Measurements from ENCODE around the gene MSMP.

The MSMP gene

GRCh38 chr9:35741740-35742139 is 12.3 kb downstream of the MSMP start:
- no peak for DNase-seq

- DNase-seq, result no peak
Measured at GRCh38 chr9:35740243-35740642, 13.8 kb downstream of the MSMP start.

- DNase-seq, result no peak
Measured at GRCh38 chr9:35738924-35739323, 15.2 kb downstream of the MSMP start.

- DNase-seq, result no peak
Measured at GRCh38 chr9:35738186-35738585, 15.9 kb downstream of the MSMP start.

GRCh38 chr9:35737143-35737542 is 16.9 kb downstream of the MSMP start:
- DNase-seq, result no peak

GRCh38 chr9:35736201-35736633 is 17.9 kb downstream of the MSMP start:
- DNase-seq, result peak; percentile 77

- no peak for DNase-seq
Measured at GRCh38 chr9:35734096-35734495, 20.0 kb downstream of the MSMP start.

- peak; percentile 23 for DNase-seq
Measured at GRCh38 chr9:35732800-35733541, 21.1 kb downstream of the MSMP start.

GRCh38 chr9:35732185-35732799 is 21.8 kb downstream of the MSMP start, which contains the start of the genes CREB3 and TLN1:
CREB3 (plus strand) TSS chr9:35732666; CDS start chr9:35732773, 107 bp downstream.
TLN1 (minus strand) TSS chr9:35732195; CDS start chr9:35725694, 6,501 bp downstream.
- DNase-seq, result peak; percentile 99

GRCh38 chr9:35731415-35732184 is 22.5 kb downstream of the MSMP start:
- DNase-seq, result no peak

- no peak for DNase-seq
Measured at GRCh38 chr9:35730486-35730854, 23.6 kb downstream of the MSMP start.

GRCh38 chr9:35729700-35730485 is 24.2 kb downstream of the MSMP start:
- DNase-seq, result peak; percentile 44

GRCh38 chr9:35729101-35729500 is 25.0 kb downstream of the MSMP start:
- DNase-seq, result no peak

GRCh38 chr9:35728041-35728971 is 25.8 kb downstream of the MSMP start:
- peak; percentile 44 for DNase-seq

- no peak for DNase-seq
Measured at GRCh38 chr9:35727676-35728040, 26.4 kb downstream of the MSMP start.

- DNase-seq, result peak; percentile 36
Measured at GRCh38 chr9:35726931-35727330, 27.1 kb downstream of the MSMP start.

GRCh38 chr9:35725362-35725761 is 28.7 kb downstream of the MSMP start:
- DNase-seq, result no peak

- no peak for DNase-seq
Measured at GRCh38 chr9:35723908-35724307, 30.2 kb downstream of the MSMP start.

- no peak for DNase-seq
Measured at GRCh38 chr9:35723426-35723825, 30.6 kb downstream of the MSMP start.

- DNase-seq, result no peak
Measured at GRCh38 chr9:35719546-35719945, 34.5 kb downstream of the MSMP start.

- no peak for DNase-seq
Measured at GRCh38 chr9:35718721-35719511, 35.2 kb downstream of the MSMP start.

All from CD4-positive, alpha-beta T cell treated with Interleukin-4 for 4 hours (primary cell).